Gastroesophageal sphincter (tissue), 3 donors: ENCODE measurements around the gene MTG1.

Experiments
- CTCF ChIP-seq, 4 experiments: fragments of 200-600 bp in 2 of 4; fragments of 450-650 bp in 2 of 4; sonication (generic) in 1 of 4; IDR thresholded peaks; one replicate each; pipeline ENCODE4 v1.5.1; 2017 to 2019; ENCODE audit warnings: antibody characterized with exemption in 4 of 4, mild to moderate bottlenecking in 2 of 4, moderate library complexity in 2 of 4
- EP300 ChIP-seq: sonication (generic); formaldehyde crosslinking; IDR thresholded peaks from one replicate; pipeline ENCODE4 v1.6.1; 2017; ENCODE audit warnings: antibody characterized with exemption, mild to moderate bottlenecking
- POLR2A ChIP-seq, 2 donors: fragments of 450-650 bp; IDR thresholded peaks; one replicate each; pipeline ENCODE4 v1.6.1; 2017; ENCODE audit warnings: antibody characterized with exemption in 2 of 2, mild to moderate bottlenecking in 2 of 2, moderate library complexity in 1 of 2

- no peak for TF ChIP-seq CTCF (IDR thresholded peaks at IDR 0.05)
- TF ChIP-seq EP300: no peak
- no peak for TF ChIP-seq POLR2A (IDR thresholded peaks at IDR 0.05)
Observed at GRCh38 chr10:133350950-133351329, 43.0 kb upstream of the MTG1 start.
